ENCODE data around the gene TLE6.
"Not testable (repeated sequence)": the region's sequence is repeated elsewhere in the genome, so short reads cannot be mapped to it uniquely, and the experiment has no call there.

Gene TLE6

DNA sequence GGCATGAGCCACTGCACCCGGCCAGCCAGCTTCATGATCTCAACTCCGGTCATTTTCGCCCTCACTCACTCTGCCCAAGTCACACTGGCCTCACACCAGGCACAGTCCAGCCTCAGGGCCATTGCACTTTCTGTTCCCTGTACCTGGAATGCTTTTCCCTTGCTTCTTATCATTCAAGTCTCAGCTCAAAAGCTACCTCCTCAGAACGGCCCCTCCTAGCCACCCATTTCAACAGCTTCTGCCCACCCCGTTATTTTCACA lies 54.2 kb downstream of the TLE6 start:
- DNase-seq = no peak

DNA sequence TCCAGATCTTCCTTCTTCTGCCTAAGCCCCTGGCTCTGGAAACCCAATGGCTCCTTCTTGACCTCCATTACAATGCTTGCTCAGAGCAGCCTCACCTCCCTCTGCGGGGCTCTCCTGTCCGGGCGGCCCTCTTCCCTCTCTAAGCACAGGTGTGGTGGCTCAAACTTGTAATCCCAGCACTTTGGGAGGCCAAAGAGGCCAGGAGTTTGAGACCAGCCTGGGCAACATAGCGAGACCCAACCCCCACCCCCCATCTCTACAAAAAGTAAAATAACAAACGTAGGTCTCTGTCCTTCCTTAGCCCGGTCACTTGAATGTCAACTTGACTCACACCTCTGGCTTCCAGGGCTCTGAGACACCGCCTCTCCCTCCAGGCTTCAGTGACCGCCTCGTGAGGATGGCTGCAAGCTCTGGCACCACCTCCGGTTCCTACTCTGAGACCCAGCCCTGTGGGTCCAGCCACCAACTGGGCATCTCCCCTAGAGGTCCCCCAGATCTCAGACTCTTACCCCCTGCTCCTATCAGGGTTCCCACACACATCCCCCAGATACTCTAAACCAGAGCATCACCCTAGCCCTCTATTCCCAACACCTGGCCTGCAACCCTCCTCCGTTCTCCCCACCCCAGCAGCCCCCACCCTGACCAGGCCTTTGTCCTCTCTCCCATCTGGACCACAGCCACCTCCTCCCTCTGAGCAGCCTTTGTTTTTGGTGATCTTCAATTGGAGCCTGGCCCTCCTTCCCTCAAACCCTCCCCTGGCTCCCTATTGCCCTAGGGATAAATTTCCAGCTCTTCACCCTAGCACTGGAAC lies 56.4 kb downstream of the TLE6 start:
- no peak for DNase-seq

DNA sequence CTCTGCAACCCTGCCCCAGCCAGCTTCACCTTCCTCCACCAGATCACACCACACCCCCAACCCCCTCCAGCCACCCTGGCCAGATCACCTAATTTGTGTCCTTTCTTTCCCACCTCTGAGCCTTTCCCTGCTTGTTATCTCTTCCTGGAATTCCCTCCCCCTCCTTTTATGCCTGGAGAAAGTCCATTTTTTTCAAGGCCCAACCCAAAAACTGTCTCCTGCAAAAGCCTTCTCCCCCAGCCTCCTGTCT lies 57.0 kb downstream of the TLE6 start:
- DNase-seq = no peak

DNA sequence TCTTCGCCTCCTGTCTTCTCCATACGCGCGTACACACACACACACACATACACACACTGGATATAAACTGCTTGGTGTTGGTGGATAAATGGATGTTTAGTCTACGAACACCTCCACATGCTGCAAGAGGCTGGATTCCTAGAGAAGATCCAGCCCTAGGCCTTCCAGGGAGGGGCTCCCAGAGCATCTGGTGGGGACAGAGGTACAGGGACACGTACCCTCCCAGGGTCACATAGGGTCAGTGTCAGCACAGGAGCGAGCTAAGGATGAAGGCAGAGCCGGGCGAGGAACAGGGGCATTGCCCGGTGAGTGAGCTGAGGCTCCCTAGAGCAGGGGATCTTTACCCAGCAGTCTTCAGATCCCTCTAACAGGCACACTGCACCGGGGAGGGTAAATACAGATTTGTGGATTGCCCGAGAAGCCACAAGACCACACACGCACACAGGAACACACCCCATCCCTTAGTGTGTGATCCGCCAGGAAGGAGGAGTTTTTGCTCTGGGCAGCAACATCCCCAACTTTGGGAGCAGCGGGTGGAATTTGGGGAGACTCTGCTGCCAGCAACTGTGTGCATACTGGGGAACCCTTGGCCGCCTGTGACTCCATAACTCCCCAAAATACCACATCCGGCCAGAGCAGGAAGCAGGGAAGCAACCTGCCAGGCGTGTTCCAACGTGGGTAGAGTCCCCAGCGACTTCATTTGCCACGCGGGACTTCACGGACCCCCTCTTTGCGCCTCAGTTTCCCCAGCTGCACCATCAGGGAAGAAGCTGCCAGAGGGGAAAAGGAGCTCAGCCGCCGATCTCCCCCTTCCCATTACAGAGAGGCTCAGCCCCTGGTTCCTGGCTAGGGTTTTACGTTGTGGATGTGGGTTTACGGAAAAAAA lies 57.5 kb downstream of the TLE6 start:
- peak; percentile 17 for DNase-seq

DNA sequence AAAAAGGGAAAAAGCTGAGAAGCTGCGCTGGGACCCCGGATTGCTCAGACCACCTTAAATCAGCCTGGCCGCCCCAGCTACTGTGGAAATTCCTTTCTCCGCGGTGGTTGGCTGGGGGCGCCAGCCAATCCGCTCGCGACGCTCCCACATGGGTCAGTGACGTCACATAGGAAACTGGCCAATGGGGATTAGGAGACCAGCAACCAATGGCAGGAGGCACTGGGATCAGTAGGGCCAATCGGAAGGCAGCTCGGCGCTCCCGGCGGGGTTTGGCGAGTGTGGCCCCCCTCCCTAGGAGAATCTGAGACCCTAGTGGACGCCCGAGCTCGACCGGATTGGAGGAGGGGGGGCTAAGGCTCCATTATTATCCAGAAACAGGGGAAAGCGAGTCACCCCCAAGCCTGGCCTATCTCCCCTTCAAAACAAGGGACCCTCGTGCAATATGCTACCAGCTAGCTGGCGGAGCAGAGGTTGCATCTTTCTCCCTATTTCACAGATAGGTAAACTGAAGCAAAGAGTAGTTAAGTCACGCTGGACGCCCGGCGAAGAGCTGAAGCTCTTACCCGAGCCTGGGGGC lies 58.3 kb downstream of the TLE6 start:
- DNase-seq = peak; percentile 99

DNA sequence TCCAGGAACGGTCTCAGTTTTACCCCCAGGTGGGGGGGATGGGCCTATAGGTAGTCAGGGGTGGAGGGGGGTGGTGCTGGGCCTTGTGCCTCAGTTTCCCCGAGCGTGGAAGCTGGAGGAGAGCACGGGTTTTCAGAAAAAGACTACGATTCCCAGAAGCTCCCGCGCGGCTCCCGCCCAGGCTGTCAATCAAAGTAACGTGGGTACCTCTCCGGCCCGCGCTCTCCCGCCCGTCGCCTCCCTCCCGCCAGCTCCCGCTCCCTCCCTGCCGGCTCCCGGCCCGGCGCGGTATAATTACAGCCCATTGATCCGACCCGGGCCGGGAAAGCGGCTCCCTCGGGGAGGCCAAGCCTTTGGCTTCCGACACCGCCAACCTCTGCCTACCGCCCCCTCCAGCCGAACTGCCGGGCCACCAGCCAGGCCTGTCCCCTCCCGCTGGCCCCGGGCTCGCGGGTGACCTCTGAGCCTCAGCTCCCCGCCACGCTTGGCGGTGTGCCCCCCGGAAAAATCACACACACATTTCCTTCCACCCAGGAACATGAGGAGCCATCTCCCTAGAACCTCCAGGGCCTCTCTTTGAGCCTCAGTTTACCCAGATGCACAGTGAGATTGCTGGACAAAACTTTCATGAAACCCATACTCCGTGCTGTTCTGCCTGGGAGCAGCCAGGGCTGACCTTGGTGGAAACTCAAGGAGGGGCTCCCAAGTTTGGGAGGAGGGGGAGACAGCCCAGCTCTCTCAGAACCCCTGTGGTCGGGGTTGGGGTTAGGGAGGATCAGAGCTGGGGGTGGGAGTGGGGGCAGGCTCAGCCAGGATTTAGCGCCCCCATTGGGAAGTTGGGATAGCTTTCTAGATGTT lies 59.0 kb downstream of the TLE6 start:
- peak; percentile 92 for DNase-seq

- not testable (repeated sequence) for DNase-seq
These were observed 59.7 kb downstream of the TLE6 start for GRCh38 chr19:3036977-3037544.

- DNase-seq = no peak
These were observed 60.9 kb downstream of the TLE6 start for GRCh38 chr19:3038214-3038613.

GRCh38 chr19:3039125-3039524 lies 61.8 kb downstream of the TLE6 start:
- no peak for DNase-seq

GRCh38 chr19:3039641-3040077 lies 62.3 kb downstream of the TLE6 start:
- no peak for DNase-seq

- DNase-seq = no peak
These were observed 64.0 kb downstream of the TLE6 start for GRCh38 chr19:3041327-3041726.

GRCh38 chr19:3041761-3042620 lies 64.6 kb downstream of the TLE6 start:
- DNase-seq = no peak

- no peak for DNase-seq
These were observed 65.4 kb downstream of the TLE6 start for GRCh38 chr19:3042621-3043267.

Data from suppressor macrophage treated with lipopolysaccharide for 4 hours (primary cell).